Measurements from ENCODE around the gene TBC1D16.
A peak's percentile ranks its signal among the peaks of the same experiment; 100 is the strongest.

TBC1D16 gene

DNA sequence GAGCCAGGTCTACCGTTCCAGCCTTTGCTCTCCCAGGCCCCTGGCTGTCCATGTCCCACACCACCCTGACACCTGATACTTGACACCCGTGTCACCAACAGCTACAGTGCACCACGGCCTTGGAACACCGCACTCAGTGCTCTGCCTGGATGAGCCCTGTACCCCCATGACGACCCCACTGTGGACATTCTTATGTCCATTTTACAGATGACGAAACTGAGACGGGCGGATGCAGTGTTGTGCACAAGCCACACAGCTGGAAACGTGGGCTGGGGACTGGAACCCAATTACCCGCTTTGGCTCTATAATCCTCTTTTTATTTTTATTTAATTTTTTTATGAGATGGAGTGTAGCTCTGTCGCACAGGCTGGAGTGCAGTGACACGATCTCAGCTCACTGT is 112.9 kb downstream of the TBC1D16 start:
- no peak for DNase-seq

DNA sequence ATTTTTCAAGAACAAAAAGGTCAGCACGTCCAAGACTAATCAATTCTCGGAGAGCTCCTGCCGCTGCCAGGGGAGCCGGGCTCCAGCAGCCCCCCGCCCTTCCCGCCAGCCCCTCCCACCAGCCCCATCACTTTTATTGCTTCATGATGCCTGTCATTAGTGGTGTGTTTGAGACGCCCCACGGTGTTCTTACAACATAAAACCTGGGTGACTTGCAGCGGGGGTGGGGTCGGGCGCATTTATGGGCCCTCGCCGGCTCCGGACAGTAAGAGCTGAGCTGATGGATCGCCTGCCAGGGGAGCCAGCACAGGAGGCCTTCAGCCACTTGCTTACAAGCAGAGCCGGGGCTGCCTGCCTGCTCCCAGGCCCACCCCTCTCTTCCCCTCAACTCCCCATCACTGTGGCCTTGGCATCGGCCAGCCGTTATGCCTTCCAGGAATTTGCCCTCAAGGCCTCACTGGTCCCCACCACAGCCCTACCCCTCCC is 113.5 kb downstream of the TBC1D16 start:
- no peak for DNase-seq

DNA sequence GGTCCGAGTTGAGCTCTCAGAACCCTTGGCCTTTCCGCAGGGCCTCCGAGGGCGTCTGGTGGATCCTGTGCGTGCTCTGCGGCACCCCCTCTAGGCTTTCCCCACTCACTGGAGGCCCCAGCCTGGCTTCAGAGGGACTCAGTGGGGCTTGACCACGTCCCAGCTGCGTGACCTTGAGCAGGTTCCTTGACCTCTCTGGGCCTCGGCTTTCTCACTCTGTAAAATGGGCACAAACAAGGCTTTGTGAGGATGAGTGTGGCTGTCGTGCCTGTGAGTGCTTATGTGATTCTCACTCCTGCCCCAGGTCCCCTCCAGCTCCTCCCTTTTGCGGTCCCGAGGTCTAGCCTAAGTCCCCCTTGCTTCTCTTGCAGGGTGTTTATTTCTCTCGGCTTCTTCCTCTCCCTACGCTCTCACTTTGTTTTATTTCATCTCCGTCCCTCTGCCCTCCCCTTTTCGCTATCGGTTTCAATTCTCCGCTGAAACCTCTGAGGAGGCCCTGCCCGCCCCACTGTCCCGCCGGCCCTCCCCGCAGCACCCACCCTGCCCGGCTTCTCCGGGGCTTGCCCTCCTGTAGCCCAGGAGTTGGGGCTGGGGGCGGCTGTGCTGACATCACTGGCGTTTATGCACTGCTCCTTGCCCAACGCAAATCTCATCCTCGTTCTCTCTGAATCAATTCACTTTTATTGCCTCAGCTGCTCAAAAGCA is 114.1 kb downstream of the TBC1D16 start:
- DNase-seq = no peak

DNA sequence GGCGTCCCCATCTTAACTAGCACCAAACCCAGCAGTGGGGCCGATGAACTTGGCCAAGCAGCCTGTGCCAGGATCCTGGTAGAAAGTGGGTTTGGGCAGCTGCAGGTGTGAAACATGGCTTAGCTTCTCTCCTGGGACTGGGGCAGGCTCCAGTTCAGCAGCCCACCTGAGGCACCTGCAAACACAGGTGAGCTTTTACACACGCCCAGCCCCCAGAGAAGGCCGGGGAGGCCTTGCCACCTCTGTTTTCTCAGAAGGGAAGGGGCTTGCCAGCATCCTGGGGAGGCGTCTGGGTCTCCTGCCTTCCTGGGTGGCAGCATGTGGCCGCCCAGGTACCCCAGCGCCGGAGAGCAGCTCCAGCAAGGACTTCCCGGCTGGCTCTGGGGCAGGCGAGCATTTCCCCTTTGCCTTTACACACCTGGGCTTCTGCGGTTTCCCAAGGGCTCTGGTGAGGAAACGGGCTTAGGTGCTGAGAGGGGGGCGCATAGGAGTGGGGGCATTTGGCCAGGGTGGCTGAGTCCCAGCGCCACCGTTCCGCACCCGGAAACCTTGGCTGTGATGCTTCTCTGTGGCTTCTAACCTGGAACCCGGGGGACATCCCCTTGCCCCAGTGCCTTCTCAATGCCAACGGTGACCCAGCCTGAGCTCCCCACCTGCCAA is 114.8 kb downstream of the TBC1D16 start:
- no peak for DNase-seq

DNA sequence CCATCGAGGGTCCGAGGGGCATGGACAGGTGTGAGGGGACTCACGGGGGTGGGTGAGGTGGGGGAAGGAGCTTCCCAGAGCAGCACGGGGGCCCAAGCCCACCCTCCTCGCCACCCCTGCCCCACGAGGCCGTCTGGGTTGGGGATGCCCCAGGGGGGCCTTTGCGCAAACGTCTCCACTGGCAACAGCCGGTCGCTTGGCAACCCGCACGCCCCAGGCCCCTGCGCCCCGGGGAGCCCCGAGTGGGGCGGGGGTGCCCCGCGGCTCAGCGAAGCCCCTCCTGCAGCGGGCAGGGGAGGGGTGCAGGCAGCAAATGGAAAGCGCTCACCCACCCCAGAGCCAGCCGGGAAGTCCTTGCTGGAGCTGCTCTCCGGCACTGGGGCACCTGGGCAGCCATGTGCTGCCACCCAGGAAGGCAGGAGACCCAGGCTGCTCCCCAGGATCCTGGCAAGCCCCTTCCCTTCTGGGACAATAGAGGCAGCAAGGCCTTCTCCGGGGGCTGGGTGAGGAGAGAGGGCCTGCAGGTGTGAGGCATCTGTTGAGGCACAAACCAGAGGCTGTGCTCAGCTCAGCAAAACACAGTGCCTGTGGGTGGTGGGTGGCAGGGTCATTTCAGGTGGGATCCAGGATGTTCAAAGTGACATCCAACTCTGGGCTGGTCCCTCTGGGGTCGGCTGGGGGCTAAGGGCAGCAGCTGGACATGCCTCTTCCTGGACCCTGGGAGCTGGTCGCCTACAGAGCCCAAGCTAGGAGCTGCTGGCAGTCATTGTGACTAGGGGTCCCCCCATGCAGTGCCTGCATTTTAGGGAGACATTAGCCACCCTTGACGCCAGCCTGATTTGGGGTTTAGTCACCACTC is 115.6 kb downstream of the TBC1D16 start:
- DNase-seq = no peak

DNA sequence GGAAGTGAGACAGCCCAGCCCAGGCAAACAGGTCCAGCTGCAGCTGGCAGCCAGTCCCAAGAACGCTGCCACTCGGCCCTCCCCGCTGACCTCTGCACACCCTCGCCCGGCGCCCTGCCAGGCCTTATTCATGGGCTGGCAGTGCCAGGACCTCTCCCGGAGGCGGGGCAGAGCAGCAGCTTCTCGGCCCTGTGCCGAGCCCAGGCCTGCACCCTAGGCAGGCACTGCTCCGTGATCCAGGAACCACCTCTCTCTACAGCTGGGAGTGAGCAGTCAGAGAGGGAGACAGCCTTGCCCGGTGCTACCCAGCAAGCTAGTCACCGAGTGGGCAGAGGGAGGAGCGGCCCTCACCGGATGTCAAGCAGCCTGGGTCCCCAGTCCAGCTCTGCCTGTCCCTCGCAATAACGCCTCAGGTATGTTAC is 116.5 kb downstream of the TBC1D16 start:
- no peak for DNase-seq

DNA sequence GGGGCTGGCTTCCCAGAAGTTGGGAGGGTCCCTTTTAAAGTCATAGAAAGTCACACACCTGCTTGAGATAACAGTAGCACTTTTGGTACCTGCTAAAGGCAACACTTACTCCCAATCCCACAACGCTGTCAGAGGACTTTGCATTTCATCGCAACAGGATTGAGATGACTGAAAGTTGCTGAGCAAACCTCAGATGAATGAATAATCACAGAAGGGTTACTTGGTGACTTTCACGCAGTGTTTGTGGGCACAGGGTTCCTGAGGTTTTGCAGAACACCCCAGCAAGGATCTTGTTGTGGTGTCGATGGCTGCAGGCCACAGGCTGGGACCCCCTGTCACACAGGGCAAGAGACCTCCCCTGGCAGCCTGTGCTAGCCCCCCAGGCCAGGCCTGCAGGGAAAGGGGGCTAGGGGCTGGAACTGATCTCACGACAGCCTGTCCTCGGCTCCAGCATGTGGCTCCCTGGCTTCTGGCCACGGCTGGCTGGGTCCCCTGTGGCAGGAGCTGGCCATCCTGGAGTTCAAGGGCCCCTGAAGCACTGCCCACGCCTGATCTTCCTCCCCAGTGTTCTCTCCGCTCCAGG is 117.0 kb downstream of the TBC1D16 start:
- DNase-seq = no peak

DNA sequence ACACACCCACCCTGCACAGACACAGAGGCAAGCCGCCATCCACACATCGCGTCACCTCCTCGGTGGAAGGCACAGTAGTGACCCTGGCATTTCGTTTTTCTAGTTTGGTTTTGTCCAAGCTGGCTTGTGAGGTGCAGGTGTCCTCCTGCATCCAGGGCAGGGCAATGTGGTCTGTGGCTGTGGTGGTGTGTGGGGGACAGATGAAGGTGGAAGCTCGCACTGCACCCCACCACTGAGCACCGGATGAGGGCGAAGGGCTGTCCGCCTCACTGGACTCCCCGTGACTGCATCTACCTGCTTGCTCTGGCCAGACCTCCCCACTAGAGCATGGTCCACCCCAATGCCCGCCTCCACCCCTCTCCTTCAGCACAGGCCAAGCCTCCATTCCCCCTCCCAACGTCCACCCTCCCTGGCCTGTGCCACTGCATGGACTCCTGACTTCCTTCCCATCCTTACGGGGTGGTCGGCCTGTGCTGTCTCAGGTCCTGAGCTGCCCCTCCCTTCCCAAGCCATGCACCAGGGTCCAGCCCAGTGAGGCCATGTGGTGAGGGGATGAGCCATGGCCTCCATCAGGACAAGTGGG is 117.7 kb downstream of the TBC1D16 start:
- no peak for DNase-seq

DNA sequence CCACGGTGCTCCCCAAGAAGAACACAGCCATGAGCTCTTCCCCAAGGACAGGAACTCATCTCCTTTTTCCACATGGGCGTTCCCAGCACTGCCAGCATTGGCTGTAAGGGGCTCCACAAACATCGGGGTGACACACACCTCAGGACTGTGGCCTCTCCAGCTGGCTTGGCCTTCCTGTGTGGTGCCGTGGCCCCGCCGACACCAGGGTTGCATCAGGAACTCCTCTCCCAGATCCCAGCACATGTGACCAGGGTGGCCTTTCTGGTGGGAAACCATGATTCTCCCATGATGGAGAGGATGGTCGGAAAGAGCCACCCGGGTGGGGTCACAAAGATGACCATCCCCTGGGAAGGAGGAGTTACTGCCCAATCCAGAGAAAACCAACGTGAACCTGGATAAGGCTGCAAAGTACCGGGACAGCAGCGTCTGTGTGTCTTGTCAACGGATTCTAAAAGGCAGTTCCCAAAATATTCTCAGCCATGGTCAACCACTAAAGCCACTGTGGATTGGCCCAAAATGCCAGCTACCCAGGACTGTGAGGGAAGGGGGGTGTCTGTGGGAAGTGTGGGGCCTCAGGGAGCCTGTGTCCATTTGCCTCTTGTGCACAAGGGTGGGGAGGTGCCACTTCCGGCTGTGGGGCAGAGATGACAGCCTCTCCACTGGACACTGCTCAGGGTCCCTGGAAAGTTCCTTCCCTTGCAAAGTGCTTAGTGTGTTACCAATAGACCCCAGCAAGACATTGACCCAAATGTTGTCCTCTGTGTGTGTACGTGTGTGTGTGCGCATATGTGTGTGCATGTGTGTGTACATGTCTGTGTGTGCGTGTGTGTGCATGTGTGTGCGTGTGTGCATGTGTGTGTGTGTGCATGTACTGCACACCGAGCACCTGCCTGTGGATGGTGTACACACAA is 118.4 kb downstream of the TBC1D16 start:
- DNase-seq = no peak

DNA sequence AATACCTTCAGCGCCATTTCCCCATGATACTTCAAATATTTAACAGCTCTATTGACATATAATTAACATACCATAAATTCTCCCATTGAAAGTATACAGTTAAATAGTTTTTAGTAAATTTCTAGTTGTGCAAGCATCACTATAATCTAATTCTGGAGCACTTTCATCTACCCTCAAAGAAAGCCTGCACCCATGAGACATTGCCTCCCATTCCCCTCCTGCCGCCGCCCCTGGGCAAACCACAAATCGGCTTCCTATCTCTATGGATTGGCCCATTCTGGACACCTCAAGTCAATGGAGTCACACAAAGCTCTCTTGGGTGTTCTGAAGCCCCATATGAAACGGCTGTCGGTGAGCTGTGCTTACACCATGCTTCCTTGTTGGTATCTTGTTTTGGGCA is 119.2 kb downstream of the TBC1D16 start:
- DNase-seq = no peak

DNA sequence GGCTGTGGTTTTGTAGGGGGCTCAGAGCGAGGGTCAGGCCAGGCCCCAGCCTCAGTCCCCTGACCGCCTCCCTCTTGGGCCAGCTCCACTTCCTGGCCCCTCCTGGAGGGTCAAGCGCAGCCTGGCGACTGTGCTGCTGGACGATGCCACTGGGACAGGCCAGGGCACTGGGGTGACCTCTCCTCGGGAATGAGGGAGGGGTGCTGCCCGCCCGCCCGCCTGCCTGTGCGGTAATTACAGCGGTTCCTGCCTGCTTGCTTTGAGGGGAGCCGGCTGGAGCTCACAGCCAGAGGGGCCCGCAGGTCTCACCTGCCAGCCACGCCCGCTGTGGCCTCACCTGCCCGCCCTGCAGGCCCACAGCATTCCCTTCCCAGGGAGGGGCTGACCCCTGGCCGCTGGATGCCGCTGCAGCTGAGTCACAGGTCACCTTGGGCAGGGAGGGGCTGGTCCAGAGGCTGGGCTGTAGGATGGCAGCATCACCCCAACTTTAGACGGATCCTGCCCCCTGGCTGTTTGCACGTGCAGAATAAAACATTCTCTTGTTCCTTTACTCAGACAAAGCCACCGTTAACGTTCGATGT is 119.7 kb downstream of the TBC1D16 start:
- DNase-seq = peak; percentile 4

DNA sequence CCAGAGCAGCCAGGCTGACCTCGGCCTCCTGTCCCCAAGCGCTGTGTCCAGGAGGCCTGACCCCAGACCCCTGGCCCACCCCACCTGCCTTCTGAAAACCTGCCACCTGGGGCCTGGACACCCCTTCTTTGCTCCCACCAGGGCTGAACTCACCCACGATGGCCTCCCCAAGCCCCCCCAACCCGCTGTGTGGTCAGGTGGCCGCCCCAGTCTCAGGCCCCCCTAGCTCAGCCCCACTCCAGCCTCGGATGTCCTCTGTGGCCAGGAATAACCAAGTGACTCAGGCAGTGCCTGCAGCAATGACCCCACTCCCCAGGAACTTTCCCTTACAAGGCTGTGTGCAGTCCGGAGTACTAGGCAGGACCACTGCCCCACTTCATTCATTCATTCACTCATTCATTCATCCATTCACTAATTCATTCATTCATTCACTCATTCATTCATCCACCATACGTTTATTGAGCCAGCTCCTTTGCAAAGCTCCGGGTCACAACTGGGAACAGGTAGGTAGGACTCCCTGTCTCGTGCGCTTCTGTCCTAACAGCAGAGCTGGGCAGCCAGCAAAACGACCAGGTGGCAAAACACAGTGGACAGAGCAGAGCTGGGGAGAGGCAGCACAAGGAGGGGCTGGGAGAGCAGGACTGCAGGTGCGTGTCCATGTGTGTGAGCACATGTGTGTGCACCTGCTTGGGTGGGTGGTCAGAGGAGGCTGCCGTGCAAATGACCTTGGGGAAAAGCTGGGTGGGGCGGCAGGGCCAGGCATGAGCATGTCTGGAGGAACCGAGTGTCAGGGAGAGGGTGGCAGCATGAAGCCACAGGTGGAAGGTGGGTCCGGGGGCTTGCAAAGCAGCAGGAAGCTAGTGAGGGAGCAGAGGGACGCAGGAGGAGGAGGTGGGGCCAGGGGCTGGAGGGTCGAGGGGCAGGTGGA is 120.6 kb downstream of the TBC1D16 start:
- no peak for DNase-seq

DNA sequence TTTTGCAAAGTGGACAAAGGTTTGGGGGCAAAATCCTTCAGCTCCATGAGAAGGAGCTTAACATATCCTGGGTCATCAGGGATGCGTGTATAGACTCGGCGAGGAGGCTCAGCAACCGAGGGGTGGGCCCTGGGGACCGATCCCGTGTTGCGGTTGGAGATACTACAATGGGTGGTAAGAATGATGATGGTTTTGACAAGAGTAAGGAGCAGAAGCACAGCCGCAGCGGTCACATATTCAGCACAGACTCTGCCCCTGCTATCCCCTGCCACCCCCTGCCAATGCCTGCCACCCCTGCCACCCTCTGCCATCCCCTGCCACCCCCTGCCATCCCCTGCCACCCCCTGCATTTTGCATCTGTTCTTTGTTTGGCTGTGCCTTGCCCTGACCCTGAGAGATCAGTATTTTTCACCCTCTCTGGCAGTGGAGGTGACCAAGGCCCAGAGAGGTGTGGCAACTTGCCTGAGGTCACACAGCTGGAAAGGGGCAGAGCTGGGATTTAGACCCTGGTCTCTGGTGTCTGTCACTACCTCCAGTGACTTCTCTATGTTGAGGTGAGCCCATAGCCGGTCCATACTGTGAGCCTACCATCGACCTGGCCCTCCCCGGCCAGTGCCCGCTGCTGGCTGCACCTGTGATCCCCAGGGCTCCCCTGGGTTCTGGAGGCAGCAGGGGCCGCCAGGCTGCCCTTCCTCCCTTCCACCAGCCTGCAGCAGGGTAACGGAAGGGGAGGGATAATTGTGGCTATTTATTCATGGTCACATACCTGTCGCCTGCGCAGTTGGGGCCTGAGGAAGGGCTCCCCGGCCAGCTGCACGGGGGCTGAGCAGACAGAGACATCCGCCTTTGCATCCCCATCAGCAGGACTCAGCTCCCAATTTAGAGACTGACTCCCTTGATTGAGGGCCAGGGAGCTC is 121.5 kb downstream of the TBC1D16 start:
- DNase-seq = no peak

DNA sequence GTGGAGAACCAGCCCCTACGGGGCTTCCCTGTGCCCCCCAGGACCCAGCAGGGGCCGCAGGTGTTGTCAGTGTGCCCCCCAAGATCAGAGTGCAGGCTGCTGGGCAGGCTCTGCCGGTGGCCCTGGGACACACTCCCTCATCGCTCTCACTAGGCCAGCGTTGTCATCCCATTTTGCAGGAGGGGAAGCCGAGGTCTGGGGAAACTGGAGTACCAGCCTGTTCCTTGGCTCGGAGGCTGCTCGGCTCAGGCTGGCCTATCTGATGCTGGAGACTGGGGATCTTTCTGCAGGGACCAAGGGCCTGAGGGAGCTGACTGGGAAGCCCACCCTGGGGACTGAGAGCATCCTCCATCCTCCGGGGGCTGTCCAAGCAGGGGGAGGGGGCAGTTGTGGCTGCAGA is 122.2 kb downstream of the TBC1D16 start:
- no peak for DNase-seq

DNA sequence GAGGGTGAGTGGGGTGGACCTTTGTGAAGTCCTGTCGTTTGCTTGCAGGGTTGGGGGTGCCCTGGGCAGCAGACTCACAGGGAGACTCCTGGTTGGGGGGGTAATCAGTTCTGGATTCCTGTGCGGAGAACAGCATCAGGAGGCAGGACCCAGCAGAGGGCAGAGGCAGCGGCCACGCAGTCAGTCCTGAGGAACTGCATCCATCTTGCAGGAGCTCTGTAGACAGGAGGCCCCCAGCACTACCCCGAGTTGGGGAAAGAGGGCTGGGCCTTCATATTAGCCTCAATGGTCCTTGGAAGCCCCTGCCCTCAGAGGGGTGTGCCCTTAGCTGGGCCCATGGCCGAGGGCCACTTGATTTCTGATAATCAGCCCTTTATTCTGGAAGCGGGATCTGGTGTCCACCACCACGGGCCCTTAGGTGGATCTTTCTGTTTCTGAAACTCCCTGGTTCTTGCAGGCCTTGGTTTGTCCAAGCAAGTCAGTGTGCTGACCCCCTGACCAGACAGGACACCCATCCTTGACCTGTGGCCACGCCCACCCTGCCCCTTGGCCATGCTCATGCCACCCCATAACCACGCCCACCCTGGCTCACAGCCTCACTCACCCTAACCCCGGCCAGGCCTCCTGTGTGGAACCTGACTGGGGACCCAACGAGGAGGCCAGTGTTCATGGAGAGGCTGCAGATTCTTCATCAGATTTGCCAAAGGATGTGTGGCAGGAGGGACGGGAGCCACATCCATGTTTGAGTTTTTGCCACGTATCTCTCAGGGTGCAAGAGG is 122.9 kb downstream of the TBC1D16 start:
- no peak for DNase-seq

DNA sequence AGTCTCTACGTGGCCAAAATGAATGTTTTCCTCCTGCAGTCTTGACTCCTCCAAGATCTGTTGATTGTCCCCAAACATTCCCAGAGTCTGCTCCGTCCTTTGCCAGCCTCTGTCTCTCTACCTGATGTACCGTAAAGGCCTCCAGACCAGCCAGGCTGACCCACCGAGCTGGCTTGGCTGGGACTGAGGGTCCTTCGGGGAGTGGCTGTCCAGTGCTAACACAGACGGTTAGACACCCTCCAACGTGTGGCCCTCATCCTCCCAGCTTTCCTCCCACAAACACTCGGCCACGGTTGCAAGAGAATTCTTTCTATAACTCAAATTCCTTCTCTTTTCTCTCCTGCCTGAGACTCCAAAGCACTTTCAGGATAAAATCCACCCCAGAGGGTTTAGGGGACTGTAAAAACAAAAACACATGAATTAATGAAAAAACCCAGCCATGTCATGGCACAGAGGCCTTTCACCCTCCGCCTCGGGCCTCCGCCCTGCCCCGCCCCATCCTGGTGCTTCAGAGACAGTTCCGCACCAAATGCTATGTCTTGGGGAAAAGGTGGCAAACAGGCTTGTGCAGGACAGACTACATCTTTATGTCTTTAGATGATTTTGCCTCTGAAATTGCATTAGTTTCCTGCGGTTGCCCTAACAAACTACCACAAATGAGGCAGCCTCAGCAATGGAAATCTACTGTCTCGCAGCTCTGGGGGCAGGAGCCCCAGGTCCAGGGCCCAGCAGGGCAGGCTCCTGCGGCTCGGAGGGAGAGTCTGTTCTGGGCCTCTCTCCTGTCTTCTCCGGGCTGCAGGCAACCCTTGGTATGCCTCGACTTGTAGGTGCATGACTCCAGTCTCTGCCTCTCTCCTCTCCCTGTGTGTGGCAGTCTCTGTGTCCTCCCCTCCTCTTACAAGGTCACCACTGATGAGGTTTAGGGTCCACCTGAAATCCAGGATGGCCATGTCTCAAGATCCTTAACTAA is 124.0 kb downstream of the TBC1D16 start:
- DNase-seq = no peak

DNA sequence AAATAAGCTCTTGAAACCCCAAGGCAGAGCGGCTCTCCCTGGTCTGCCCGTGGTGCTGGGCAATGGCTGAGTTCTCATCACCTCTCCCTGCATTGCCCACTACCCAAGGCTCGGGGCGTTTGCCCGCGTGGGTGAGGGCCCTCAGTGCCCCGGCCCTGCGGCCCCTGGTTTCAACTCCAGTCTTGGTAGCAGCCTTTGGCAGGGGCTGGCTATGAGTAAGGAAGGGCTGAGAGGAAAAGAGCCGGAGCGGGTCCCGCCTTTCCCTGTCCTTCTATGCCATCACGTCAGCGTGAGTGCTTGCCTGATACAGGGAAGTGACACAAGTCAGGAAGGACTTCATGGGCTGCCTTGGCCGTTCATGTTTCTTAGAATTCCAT is 124.7 kb downstream of the TBC1D16 start:
- DNase-seq = no peak

Measured in CD4-positive, alpha-beta T cell treated with Interleukin-4 for 4 hours (primary cell).